Thoracic aorta (tissue), 2 donors: ENCODE measurements around the gene P2RX5. TPM values are rescaled to one million over a fixed set of nuclear protein-coding genes. Genes with fewer than 3 reads are reported as not detected.

Experiments
- ATAC-seq: fragments of 150-250 bp; one replicate; pipeline ENCODE4 v1.8.0; 2017; ENCODE audit warnings: low read depth; ENCODE audit not compliant: insufficient number of reproducible peaks, low FRiP score
- DNase-seq: peaks from one replicate; pipeline ENCODE4 v3.0.0-alpha.2; 2020; ENCODE audit warnings: low spot score
- H3K27ac ChIP-seq, 2 donors: fragments of 200-600 bp; sonication (generic); 1 replicate in 1 of 2; 2 replicates in 1 of 2; pipeline ENCODE4 v1.5.1; 2016; ENCODE audit warnings: mild to moderate bottlenecking in 2 of 2, moderate library complexity in 2 of 2
- H3K27me3 ChIP-seq: fragments of 200-600 bp; sonication (generic); replicated peaks from 2 replicates; pipeline ENCODE4 v1.6.0; 2016; ENCODE audit warnings: mild to moderate bottlenecking; ENCODE audit not compliant: insufficient read depth
- H3K36me3 ChIP-seq: fragments of 200-600 bp; sonication (generic); one replicate; pipeline ENCODE4 v1.5.1; 2016
- H3K4me1 ChIP-seq, 2 donors: fragments of 200-600 bp; sonication (generic); 1 replicate in 1 of 2; 2 replicates in 1 of 2; pipeline versions ENCODE4 v1.5.1 to v1.6.0; 2016; ENCODE audit warnings: low read depth in 2 of 2, mild to moderate bottlenecking in 1 of 2; ENCODE audit not compliant: control insufficient read depth in 1 of 2
- H3K4me3 ChIP-seq: fragments of 200-600 bp; sonication (generic); 2 replicates; pipeline ENCODE4 v1.5.1; 2016; ENCODE audit warnings: mild to moderate bottlenecking
- H3K9me3 ChIP-seq: fragments of 200-600 bp; sonication (generic); 2 replicates; pipeline ENCODE4 v1.5.1; 2016
- CTCF ChIP-seq: fragments of 200-600 bp; sonication (generic); IDR thresholded peaks from one replicate; pipeline ENCODE4 v1.5.1; 2019; ENCODE audit warnings: antibody characterized with exemption
- total RNA-seq, 2 donors: library from RNA; depleted of rRNA; stranded (reverse); fragments of >200 nt; gene quantifications; one replicate each; pipeline versions ENCODE4 v1.1.0 to v1.2.3, GENCODE V29; 2016

Gene P2RX5
- total RNA-seq, 2 donors from 2014 or later: 2.3 TPM; not detected in 1

GRCh38 chr17:3681565-3681964 lies 14.4 kb downstream of the P2RX5 start:
- TF ChIP-seq CTCF: no peak
- Histone ChIP-seq H3K4me1 (no peaks in the 10 kb centered on the region), H3K27me3 (no peaks in the 10 kb centered on the region), H3K4me3 (no peak overlapping the region), H3K36me3 (no peaks in the 10 kb centered on the region), H3K9me3 (no peaks in the 10 kb centered on the region), H3K27ac (no peak overlapping the region)
- DNase-seq (no peak), ATAC-seq (no peak)

GRCh38 chr17:3681057-3681456 lies 14.9 kb downstream of the P2RX5 start:
- TF ChIP-seq CTCF: no peak
- no peaks in the 10 kb centered on the region for H3K4me1 ChIP-seq

GRCh38 chr17:3679531-3680126 lies 16.3 kb downstream of the P2RX5 start:
- no peaks in the 10 kb centered on the region for H3K36me3 ChIP-seq
- no peaks in the 10 kb centered on the region for H3K27me3 ChIP-seq
- H3K4me3 ChIP-seq: no peak overlapping the region
- no peak overlapping the region for H3K27ac ChIP-seq
- ATAC-seq (no peak), DNase-seq (no peak)
- no peaks in the 10 kb centered on the region for H3K4me1 ChIP-seq
- TF ChIP-seq CTCF: no peak
- H3K9me3 ChIP-seq: no peaks in the 10 kb centered on the region

More at GRCh38 chr17:3681057-3681456, 14.9 kb downstream of the P2RX5 start:
- no peaks in the 10 kb centered on the region for H3K27me3 ChIP-seq
- no peak for DNase-seq
- no peaks in the 10 kb centered on the region for H3K36me3 ChIP-seq
- no peaks in the 10 kb centered on the region for H3K9me3 ChIP-seq
- no peak overlapping the region for H3K27ac ChIP-seq
- H3K4me3 ChIP-seq: no peak overlapping the region
- ATAC-seq: no peak

- Histone ChIP-seq H3K36me3 (no peaks in the 10 kb centered on the region), H3K27me3 (no peaks in the 10 kb centered on the region), H3K9me3 (no peaks in the 10 kb centered on the region), H3K27ac (no peak overlapping the region), H3K4me3 (no peak overlapping the region), H3K4me1 (no peaks in the 10 kb centered on the region)
- DNase-seq: no peak
- no peak for TF ChIP-seq CTCF
- ATAC-seq: no peak
Measured at GRCh38 chr17:3678821-3679530, 17.0 kb downstream of the P2RX5 start.

- ATAC-seq: no peak
- Histone ChIP-seq H3K4me3 (no peak overlapping the region), H3K27ac (no peak overlapping the region), H3K9me3 (no peaks in the 10 kb centered on the region), H3K4me1 (no peaks in the 10 kb centered on the region), H3K27me3 (no peaks in the 10 kb centered on the region), H3K36me3 (no peaks in the 10 kb centered on the region)
- no peak for TF ChIP-seq CTCF
- no peak for DNase-seq
Measured at GRCh38 chr17:3678095-3678820, 17.7 kb downstream of the P2RX5 start.
